ENCODE results near the gene SLC8A1.

DNA sequence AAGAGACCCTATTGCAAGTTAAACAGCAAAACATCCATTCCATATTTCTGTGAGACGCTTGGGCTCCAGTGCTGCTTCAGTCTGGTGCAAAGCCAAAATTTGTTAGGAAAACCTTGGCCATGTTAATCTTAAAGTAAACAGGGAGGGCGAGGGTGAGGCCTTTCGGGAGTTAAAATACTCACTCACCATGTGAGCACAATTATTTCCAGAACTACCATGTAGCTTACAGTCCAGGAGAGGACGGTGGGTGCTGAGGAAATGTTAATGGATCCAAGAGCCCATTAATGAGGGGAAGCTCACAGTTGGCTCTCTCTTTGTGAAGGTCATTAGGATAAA is 286.4 kb downstream of the SLC8A1 start:
- no peak for TF ChIP-seq POLR2A (IDR thresholded peaks at IDR 0.05)
- TF ChIP-seq, protein P1, sequence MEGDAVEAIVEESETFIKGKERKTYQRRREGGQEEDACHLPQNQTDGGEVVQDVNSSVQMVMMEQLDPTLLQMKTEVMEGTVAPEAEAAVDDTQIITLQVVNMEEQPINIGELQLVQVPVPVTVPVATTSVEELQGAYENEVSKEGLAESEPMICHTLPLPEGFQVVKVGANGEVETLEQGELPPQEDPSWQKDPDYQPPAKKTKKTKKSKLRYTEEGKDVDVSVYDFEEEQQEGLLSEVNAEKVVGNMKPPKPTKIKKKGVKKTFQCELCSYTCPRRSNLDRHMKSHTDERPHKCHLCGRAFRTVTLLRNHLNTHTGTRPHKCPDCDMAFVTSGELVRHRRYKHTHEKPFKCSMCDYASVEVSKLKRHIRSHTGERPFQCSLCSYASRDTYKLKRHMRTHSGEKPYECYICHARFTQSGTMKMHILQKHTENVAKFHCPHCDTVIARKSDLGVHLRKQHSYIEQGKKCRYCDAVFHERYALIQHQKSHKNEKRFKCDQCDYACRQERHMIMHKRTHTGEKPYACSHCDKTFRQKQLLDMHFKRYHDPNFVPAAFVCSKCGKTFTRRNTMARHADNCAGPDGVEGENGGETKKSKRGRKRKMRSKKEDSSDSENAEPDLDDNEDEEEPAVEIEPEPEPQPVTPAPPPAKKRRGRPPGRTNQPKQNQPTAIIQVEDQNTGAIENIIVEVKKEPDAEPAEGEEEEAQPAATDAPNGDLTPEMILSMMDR (IDR thresholded peaks at IDR 0.05): no peak
- TF ChIP-seq POLR2AphosphoS5 (IDR thresholded peaks at IDR 0.05): no peak
- no peak for TF ChIP-seq EP300 (IDR thresholded peaks at IDR 0.05)

All from upper lobe of left lung (tissue), 4 donors.